GM19193 (cell line): ENCODE results near the gene CFAP73.
A peak's percentile ranks its signal among the peaks of the same experiment; 100 is the strongest.

ENCODE experiments used
- POLR2A ChIP-seq: IDR thresholded peaks from 4 replicates; pipeline ENCODE4 v1.6.1; 2011; ENCODE audit not compliant: insufficient read depth, insufficient read length; ENCODE audit errors: extremely low read depth

The CFAP73 gene

DNA sequence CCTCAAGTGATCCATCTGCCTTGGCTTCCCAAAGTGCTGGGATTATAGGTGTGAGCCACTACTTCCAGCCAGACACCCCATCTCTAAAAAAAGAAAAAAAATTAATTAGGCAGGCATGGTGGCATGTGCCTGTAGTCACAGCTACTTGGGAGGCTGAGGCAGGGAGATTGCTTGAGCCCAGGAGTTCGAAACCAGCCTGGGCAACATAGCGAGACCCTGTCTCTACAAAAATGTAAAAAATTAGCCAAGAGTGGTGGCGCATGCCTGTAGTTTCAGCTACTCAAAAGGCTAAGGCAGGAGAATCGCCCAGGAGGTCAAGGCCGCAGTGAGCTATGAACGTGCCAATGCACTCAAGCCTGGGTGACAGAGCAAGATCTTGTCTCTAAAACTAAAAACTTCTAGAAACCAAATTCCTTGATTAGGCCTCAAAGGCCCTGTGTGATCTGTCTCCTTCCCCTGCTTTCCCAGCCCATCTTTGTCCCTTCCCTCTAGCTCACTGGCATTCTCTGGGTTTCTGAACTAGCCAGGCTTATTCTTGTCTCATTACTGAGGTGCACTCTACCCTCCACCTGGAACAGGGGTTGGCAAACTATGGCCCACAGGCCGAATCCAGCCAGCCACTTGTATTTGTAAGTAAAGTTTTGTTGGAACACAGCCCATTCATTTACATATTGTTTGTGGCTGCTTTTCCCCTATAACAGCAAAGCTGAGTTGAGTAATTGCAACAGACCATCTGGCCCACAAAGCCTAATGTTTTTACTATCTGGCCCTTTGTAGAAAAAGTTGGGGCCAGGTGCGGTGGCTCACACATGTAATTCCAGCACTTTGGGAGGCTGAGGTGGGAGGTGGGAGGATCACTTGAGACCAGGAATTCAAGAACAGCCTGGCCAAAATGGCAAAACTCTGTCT is 54.6 kb downstream of the CFAP73 start:
- TF ChIP-seq POLR2A, result no peak

DNA sequence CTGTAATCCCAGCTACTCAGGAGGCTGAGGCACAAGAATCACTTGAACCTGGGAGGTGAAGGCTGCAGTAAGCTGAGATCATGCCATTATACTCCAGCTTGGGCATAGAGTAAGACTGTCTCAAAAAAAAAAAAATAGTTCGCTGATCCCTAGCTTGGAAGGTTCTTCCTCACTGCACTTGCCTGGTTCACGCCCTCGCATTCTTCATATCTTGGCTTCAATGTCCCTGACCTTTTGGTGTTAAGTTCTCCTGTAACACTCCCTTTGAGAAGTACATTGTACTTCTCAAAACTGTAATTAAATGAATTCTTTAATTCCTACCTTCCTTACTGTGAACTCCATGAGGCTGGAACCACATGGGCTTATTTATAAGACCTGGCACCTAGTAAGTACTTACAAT is 55.3 kb downstream of the CFAP73 start:
- no peak for TF ChIP-seq POLR2A

DNA sequence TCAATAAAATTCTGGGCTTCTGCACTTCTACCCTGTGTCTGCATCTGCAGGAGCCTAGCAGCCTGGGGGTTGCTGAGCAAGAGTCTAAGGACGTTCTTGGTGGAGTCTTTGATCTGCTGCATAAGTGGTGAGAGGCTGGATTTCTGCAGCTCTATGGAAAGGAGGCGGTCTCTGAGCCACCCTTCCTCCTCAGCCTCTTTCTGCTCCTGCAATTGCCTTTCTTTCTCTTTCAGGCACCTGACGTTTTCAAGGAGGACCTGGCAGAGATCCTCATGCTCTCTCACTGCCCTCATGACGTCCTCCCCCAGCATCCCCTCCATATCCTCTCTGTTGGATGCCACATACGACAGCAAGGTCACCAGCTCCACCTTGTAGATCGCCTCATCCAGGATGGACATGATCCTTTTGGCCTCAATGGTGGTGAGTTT is 58.1 kb downstream of the CFAP73 start:
- TF ChIP-seq POLR2A, result no peak

DNA sequence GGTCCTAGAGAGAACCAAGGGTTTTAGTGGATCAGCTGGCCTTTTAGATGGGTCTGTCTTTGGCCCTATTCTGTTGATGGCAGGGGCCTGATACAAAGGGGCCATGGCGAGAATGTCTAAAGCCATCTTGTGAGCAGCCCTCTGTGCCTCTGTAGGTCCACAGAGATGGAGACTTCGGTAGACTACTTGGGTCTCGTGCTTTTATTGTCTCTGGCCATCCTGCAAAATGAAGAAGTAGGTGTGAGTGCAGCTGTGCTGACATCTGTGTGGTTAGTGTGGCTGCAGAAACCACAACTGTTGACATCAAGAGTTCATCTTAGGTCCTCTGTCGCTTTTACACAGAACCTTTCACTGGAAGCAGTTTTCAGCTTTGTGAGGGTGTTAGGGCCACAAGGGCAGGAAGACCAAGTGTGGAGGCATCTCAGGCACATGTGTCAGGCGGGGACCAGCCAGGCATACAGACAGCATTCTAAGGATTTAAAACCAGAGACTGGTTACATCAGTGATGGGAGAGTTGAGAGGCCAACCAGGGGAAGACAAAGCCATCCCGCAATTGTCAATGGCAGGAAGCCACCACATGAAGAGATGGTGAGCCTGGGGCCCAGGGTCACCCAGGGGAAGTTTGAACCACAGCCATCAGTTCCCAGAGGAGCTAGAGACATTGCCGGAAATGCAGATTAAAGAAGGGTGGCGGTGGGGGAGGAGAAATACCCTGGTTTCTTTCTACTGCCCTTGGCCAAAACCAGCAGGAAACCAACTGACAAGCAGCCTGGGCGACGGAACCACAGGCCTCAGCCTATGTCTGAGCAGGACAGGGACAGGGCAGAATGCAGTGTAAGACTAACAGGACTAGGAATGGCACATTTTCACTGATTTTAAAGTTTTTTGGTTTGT is 58.8 kb downstream of the CFAP73 start:
- TF ChIP-seq POLR2A, result peak; percentile 51
